Measurements from ENCODE around the gene ZMIZ1.

- no peak for TF ChIP-seq CTCF (IDR thresholded peaks at IDR 0.05)
- no peak for TF ChIP-seq POLR2A (IDR thresholded peaks at IDR 0.05)
These were observed 236.7 kb downstream of the ZMIZ1 start for GRCh38 chr10:79305515-79305914.

All from lower leg skin (tissue), 3 donors.